GM12801 (cell line): ENCODE results near the gene SLC13A4.

Experiments used
- CTCF ChIP-seq: IDR thresholded peaks from one replicate; pipeline ENCODE4 v1.5.1; 2011; ENCODE audit warnings: control low read depth; ENCODE audit not compliant: insufficient read length; ENCODE audit errors: extremely low read depth

Gene SLC13A4

GRCh38 chr7:135721198-135721820, 6.7 kb downstream of the SLC13A4 start:
- no peak for TF ChIP-seq CTCF

GRCh38 chr7:135719688-135720087, 8.3 kb downstream of the SLC13A4 start:
- no peak for TF ChIP-seq CTCF

- no peak for TF ChIP-seq CTCF
Measured at GRCh38 chr7:135718794-135719437, 9.1 kb downstream of the SLC13A4 start.

- no peak for TF ChIP-seq CTCF
Measured at GRCh38 chr7:135718219-135718618, 9.8 kb downstream of the SLC13A4 start.

GRCh38 chr7:135717693-135718092, 10.3 kb downstream of the SLC13A4 start:
- TF ChIP-seq CTCF: no peak

GRCh38 chr7:135716677-135717238, 11.2 kb downstream of the SLC13A4 start:
- TF ChIP-seq CTCF: no peak

GRCh38 chr7:135715673-135716072, 12.3 kb downstream of the SLC13A4 start:
- no peak for TF ChIP-seq CTCF
